Measurements from ENCODE around the gene COMMD7. TPM values are rescaled to one million over a fixed set of nuclear protein-coding genes. Genes with fewer than 3 reads are reported as not detected.
A peak's percentile ranks its signal among the peaks of the same experiment; 100 is the strongest.

The COMMD7 gene
- polyA plus RNA-seq, 1 donor from 2014 or later: 35.6 TPM

DNA sequence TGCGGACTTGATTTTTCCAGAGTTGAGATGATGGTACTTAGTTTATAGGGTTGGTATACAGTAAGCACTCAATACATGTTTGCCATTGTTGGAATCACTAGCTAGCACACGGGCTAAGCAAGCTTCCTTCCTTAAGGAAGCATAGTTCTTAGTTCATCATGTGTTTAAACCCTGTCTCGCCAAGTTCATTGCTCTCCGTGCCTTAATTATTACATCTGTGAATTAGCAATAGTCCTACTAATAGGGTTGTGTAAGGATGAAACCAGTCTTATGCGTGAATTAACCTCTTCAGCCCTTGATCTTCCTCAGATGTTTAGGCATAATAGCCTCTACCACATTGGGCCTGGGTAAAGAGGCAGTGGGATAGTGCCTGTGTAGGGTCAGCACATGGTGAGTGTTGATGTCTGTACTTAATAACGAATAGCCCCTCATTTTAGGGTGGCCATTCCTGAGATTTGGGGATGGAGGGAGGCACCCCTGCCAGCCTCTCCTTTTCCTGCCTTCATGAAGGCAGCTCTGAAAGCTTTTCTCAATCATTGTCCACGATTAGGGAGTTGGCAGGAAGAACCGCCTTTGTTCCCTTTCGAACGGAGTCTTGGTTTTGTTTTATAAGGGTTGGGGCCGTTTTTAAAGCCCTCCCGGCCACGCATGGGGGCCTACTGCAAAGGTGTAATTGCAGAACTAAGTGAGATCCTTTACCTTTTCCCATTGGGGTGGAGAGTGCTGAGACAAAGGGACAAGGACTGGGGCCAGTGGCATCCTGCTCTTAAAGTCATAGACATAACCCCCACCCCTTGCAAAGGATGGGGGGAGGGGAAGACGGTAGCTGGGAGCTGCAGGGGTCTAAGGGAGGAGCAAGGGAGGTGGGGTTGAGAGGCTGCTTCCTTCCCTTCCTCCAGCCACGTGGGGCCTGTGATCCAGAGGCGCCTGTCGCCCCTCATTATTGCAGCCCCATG, 21.0 kb upstream of the COMMD7 start:
- no peaks in the 10 kb centered on the region for H3K36me3 ChIP-seq (ENCODE audit: insufficient read depth, low read length)
- no peaks in the 10 kb centered on the region for H3K9me3 ChIP-seq (ENCODE audit: low read length)
- H3K4me3 ChIP-seq (ENCODE audit: low read length): peak overlapping the region; percentile 77
- no peaks in the 10 kb centered on the region for H3F3A ChIP-seq (ENCODE audit: insufficient read depth, low read length, poor library complexity, severe bottlenecking)
- H3K27me3 ChIP-seq (ENCODE audit: insufficient read depth, low read depth, low read length): peaks cover 9% of the 10 kb centered on the region
- H3K4me2 ChIP-seq (ENCODE audit: low read length): no peak overlapping the region
- peaks cover 5% of the 10 kb centered on the region for H3K79me2 ChIP-seq (replicated peaks; ENCODE audit: insufficient read depth, low read length)
- H3K9me2 ChIP-seq (ENCODE audit: insufficient read depth, low read length): no peaks in the 10 kb centered on the region
- no peak overlapping the region for H3K9ac ChIP-seq (ENCODE audit: low read length)
- no peak overlapping the region for H2AFZ ChIP-seq (ENCODE audit: low read depth, low read length)
- TF ChIP-seq TAF1 (IDR thresholded peaks at IDR 0.05; ENCODE audit: low read depth): no peak
- TF ChIP-seq POLR2AphosphoS5 (IDR thresholded peaks at IDR 0.05): no peak
- TF ChIP-seq EZH2 (IDR thresholded peaks at IDR 0.05; ENCODE audit: borderline replicate concordance, insufficient read depth, low read length, poor library complexity, severe bottlenecking): no peak
- TF ChIP-seq, protein P1, sequence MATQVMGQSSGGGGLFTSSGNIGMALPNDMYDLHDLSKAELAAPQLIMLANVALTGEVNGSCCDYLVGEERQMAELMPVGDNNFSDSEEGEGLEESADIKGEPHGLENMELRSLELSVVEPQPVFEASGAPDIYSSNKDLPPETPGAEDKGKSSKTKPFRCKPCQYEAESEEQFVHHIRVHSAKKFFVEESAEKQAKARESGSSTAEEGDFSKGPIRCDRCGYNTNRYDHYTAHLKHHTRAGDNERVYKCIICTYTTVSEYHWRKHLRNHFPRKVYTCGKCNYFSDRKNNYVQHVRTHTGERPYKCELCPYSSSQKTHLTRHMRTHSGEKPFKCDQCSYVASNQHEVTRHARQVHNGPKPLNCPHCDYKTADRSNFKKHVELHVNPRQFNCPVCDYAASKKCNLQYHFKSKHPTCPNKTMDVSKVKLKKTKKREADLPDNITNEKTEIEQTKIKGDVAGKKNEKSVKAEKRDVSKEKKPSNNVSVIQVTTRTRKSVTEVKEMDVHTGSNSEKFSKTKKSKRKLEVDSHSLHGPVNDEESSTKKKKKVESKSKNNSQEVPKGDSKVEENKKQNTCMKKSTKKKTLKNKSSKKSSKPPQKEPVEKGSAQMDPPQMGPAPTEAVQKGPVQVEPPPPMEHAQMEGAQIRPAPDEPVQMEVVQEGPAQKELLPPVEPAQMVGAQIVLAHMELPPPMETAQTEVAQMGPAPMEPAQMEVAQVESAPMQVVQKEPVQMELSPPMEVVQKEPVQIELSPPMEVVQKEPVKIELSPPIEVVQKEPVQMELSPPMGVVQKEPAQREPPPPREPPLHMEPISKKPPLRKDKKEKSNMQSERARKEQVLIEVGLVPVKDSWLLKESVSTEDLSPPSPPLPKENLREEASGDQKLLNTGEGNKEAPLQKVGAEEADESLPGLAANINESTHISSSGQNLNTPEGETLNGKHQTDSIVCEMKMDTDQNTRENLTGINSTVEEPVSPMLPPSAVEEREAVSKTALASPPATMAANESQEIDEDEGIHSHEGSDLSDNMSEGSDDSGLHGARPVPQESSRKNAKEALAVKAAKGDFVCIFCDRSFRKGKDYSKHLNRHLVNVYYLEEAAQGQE (IDR thresholded peaks at IDR 0.05; ENCODE audit: borderline replicate concordance): no peak
- no peak for TF ChIP-seq RAD21 (conservative IDR thresholded peaks at IDR 0.05)
- no peak for TF ChIP-seq EP300 (conservative IDR thresholded peaks at IDR 0.05; ENCODE audit: poor library complexity, severe bottlenecking)
- TF ChIP-seq, protein P2, sequence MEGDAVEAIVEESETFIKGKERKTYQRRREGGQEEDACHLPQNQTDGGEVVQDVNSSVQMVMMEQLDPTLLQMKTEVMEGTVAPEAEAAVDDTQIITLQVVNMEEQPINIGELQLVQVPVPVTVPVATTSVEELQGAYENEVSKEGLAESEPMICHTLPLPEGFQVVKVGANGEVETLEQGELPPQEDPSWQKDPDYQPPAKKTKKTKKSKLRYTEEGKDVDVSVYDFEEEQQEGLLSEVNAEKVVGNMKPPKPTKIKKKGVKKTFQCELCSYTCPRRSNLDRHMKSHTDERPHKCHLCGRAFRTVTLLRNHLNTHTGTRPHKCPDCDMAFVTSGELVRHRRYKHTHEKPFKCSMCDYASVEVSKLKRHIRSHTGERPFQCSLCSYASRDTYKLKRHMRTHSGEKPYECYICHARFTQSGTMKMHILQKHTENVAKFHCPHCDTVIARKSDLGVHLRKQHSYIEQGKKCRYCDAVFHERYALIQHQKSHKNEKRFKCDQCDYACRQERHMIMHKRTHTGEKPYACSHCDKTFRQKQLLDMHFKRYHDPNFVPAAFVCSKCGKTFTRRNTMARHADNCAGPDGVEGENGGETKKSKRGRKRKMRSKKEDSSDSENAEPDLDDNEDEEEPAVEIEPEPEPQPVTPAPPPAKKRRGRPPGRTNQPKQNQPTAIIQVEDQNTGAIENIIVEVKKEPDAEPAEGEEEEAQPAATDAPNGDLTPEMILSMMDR (IDR thresholded peaks at IDR 0.05; ENCODE audit: poor library complexity, severe bottlenecking): no peak
- TF ChIP-seq MXI1 (conservative IDR thresholded peaks at IDR 0.05; ENCODE audit: poor library complexity, severe bottlenecking): no peak
- no peak for TF ChIP-seq SMC3 (conservative IDR thresholded peaks at IDR 0.05; ENCODE audit: poor library complexity)
- H4K20me1 ChIP-seq (ENCODE audit: insufficient read depth): no peaks in the 10 kb centered on the region
- no peak overlapping the region for H3K27ac ChIP-seq (ENCODE audit: low read length)

- H3K36me3 ChIP-seq (ENCODE audit: insufficient read depth, low read length): no peaks in the 10 kb centered on the region
- no peaks in the 10 kb centered on the region for H3K9me2 ChIP-seq (ENCODE audit: insufficient read depth, low read length)
- peak overlapping the region; percentile 69 for H3K9ac ChIP-seq (ENCODE audit: low read length)
- H3F3A ChIP-seq (ENCODE audit: insufficient read depth, low read length, poor library complexity, severe bottlenecking): no peaks in the 10 kb centered on the region
- H3K27ac ChIP-seq (ENCODE audit: low read length): no peak overlapping the region
- H3K4me3 ChIP-seq (ENCODE audit: low read length): peak overlapping the region; percentile 77
- H3K9me3 ChIP-seq (ENCODE audit: low read length): no peaks in the 10 kb centered on the region
- H2AFZ ChIP-seq (ENCODE audit: low read depth, low read length): no peak overlapping the region
- TF ChIP-seq, protein P1 (IDR thresholded peaks at IDR 0.05; ENCODE audit: borderline replicate concordance): no peak
- no peak for TF ChIP-seq SMC3 (conservative IDR thresholded peaks at IDR 0.05; ENCODE audit: poor library complexity)
- no peak for TF ChIP-seq TAF1 (IDR thresholded peaks at IDR 0.05; ENCODE audit: low read depth)
- no peak for TF ChIP-seq RAD21 (conservative IDR thresholded peaks at IDR 0.05)
- no peak for TF ChIP-seq EZH2 (IDR thresholded peaks at IDR 0.05; ENCODE audit: borderline replicate concordance, insufficient read depth, low read length, poor library complexity, severe bottlenecking)
- no peaks in the 10 kb centered on the region for H4K20me1 ChIP-seq (ENCODE audit: insufficient read depth)
- H3K4me2 ChIP-seq (ENCODE audit: low read length): peak overlapping the region; percentile 39
- peaks cover 5% of the 10 kb centered on the region for H3K79me2 ChIP-seq (replicated peaks; ENCODE audit: insufficient read depth, low read length)
- H3K27me3 ChIP-seq (ENCODE audit: insufficient read depth, low read depth, low read length): peaks cover 9% of the 10 kb centered on the region
Observed at GRCh38 chr20:32763202-32764004, 20.1 kb upstream of the COMMD7 start.

All from neural cell (in vitro differentiated cells).